ENCODE results near the gene RALY.

RALY gene

DNA sequence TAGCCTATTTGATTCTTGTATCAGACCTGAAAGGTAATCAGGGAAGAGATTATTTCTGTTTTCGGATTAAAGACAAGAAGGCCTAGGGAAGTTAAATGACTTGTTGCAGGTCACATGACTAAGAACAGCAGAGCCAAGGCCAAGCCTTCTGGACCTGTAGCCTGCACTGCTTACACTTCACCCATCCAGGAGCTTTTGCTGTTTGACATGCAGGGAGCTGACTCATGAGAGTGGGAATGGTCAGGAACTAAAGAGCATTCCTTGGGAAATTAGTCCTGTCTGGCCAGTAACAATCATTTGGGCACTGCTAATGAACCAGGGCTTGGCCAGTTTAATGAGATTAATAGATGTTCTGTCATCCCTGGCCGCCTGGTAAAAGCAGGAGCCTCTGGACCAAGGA is 71.5 kb downstream of the RALY start:
- no peak for DNase-seq (ENCODE audit: low spot score)
- Histone ChIP-seq H3K27ac (no peak overlapping the region), H3K4me3 (no peak overlapping the region)
- TF ChIP-seq, protein P1, sequence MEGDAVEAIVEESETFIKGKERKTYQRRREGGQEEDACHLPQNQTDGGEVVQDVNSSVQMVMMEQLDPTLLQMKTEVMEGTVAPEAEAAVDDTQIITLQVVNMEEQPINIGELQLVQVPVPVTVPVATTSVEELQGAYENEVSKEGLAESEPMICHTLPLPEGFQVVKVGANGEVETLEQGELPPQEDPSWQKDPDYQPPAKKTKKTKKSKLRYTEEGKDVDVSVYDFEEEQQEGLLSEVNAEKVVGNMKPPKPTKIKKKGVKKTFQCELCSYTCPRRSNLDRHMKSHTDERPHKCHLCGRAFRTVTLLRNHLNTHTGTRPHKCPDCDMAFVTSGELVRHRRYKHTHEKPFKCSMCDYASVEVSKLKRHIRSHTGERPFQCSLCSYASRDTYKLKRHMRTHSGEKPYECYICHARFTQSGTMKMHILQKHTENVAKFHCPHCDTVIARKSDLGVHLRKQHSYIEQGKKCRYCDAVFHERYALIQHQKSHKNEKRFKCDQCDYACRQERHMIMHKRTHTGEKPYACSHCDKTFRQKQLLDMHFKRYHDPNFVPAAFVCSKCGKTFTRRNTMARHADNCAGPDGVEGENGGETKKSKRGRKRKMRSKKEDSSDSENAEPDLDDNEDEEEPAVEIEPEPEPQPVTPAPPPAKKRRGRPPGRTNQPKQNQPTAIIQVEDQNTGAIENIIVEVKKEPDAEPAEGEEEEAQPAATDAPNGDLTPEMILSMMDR (IDR thresholded peaks at IDR 0.05), result no peak

DNA sequence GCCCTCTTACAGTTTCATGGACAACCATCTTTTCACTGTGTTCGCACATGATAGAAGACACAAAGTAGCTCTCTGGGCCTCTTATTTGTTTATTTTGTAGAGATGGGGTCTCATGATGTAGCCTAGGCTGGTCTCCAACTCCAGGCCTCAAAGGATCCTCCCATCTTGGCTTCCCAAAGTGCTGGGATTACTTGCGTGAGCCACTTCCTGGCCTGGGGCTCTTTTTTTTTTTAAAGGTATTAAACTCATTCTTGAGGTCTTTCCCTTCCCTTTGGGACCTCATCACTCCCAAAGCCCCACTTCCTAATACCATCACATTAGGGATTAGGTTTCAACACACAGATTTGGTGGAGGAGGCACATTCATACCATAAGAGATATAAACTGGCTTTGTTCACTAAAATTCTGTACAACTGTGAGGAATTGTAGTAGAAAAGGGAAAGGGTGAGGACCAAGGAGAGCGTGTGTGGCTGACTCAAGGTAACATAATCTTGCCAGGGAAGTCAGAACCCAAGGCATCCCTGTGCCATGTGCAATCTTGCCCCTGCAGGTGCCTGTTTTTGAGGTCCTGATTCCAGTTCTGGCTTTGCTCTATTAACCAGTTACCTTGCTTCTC is 72.9 kb downstream of the RALY start:
- DNase-seq (ENCODE audit: low spot score), result no peak
- H3K27ac ChIP-seq, result no peak overlapping the region
- TF ChIP-seq, protein P1 (IDR thresholded peaks at IDR 0.05), result no peak
- H3K4me3 ChIP-seq, result no peak overlapping the region

DNA sequence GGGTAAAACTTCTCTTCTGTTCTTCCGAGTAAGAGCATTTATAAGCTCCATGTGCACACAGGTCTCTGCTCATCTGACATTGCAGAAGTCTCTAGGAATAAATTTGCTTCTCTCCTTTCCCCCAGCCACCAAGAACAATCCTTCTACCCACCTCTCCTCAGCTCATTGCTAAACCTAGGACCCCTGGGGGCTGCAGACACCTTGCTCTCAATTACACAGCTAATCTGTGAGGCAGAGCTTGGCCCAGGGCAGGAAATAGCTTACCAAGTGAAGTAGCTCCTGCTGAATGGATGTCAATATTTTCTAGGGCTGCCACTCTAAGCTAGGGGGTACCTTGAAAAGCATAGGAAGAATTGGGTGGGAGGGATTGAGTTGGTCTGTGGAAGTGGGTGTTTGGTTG is 74.3 kb downstream of the RALY start:
- TF ChIP-seq, protein P1 (IDR thresholded peaks at IDR 0.05), result no peak
- H3K27ac ChIP-seq, result no peak overlapping the region
- H3K4me3 ChIP-seq, result no peak overlapping the region
- no peak for DNase-seq (ENCODE audit: low spot score)

DNA sequence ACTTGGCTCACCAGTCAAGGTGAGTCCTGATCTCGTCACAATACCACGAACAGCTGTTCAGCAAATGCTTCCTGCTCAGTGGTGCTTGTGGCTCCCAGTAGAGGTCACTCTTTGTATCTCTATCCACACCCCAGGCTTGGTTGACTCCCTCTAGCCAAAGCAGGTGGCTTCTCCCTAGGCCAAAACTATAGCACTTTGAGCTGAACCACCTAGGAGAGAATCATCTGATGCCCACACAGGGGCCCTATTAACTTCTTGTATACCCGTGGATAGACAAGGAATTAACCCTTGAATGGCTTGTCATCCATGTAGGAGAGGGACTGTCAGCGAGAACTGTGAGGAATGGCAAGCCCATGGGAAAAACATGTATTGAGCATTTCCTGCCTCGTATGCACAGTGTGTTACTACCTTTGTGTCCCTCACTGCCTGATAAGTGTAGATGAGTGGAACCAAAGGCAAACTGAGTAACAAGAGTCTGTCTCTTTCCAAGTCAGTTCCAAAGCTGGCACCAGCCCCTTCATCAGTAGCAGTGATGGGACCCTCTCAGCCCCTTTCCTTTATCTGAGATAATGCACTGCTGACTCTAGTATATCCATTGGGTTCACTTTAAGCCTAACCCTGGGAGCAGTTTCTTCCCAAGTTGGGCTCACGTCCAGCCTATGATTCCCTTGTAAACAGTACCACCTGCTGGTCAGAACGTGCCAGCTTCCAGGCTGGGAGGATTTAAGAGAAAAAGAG is 75.8 kb downstream of the RALY start:
- DNase-seq (ENCODE audit: low spot score), result peak; percentile 79
- H3K27ac ChIP-seq, result peak overlapping the region in 1 of 2 donors; percentile 36
- no peak overlapping the region for H3K4me3 ChIP-seq
- TF ChIP-seq, protein P1 (IDR thresholded peaks at IDR 0.05), result peak; percentile 64

DNA sequence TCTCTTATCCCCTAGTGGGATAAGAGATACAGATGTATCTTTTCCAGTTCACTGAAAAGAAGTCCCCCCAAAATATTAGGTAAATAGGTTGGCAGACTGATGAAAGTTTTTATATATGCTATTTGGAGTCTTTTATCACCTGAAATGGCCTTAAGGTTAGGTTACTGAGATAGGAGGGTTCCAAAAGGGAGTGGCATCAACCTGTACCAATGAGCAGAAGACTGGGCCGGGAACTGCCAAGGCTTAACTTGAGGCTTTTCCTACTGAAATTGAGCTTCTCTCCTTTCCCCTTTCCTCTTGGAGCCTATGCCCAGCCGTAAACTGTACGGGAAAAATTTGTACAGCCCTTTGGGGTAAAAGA is 76.3 kb downstream of the RALY start:
- DNase-seq (ENCODE audit: low spot score), result no peak
- Histone ChIP-seq H3K4me3 (no peak overlapping the region), H3K27ac (no peak overlapping the region)
- TF ChIP-seq, protein P1 (IDR thresholded peaks at IDR 0.05), result peak; percentile 2

DNA sequence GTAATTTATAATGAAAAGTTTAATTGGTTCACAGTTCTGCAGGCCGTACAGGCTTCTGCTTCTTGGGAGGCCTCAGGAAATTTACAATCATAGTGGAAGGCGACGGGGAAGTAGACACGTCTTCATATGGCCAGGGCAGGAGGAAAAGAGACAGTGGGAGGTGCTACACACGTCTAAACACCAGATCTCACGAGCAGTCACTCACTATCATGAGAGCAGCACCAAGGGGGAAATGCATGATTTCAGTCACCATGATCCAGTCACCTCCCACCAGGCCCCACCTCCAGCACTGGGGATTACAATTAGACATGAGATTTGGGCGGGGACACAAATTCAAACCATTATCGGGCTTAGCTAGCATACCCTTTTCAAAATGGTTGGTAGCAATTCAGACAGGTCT is 77.1 kb downstream of the RALY start:
- TF ChIP-seq, protein P1 (IDR thresholded peaks at IDR 0.05), result no peak
- no peak for DNase-seq (ENCODE audit: low spot score)
- Histone ChIP-seq H3K27ac (no peak overlapping the region), H3K4me3 (no peak overlapping the region)

DNA sequence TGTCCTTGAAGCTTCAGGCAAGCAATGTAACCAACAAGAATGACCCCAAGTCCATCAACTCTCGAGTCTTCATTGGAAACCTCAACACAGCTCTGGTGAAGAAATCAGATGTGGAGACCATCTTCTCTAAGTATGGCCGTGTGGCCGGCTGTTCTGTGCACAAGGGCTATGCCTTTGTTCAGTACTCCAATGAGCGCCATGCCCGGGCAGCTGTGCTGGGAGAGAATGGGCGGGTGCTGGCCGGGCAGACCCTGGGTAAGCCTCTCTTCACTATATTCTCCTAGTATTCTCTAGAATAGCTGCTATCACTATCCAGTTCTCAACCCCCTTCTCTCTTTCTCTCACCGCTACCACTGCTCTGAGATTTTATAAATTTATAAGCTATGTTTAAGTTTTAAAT is 78.4 kb downstream of the RALY start:
- no peak overlapping the region for H3K4me3 ChIP-seq
- DNase-seq (ENCODE audit: low spot score), result no peak
- TF ChIP-seq, protein P1 (IDR thresholded peaks at IDR 0.05), result no peak
- no peak overlapping the region for H3K27ac ChIP-seq

All from coronary artery (tissue), 2 donors.